Testis (tissue), 2 donors: ENCODE measurements around the gene EIF5A2.

Experiments
- POLR2A ChIP-seq: fragments of 450-650 bp; IDR thresholded peaks from one replicate; pipeline ENCODE4 v1.6.1; 2017; ENCODE audit warnings: antibody characterized with exemption, mild to moderate bottlenecking, moderate library complexity
- TF ChIP-seq, protein P1 (sequence below), 3 experiments: fragments of 450-650 bp in 2 of 3; fragments of 200-600 bp in 1 of 3; sonication (generic) in 1 of 3; IDR thresholded peaks; one replicate each; pipeline ENCODE4 v1.5.1; 2016 to 2019; ENCODE audit warnings: antibody characterized with exemption in 3 of 3, mild to moderate bottlenecking in 2 of 3, moderate library complexity in 1 of 3

DNA sequence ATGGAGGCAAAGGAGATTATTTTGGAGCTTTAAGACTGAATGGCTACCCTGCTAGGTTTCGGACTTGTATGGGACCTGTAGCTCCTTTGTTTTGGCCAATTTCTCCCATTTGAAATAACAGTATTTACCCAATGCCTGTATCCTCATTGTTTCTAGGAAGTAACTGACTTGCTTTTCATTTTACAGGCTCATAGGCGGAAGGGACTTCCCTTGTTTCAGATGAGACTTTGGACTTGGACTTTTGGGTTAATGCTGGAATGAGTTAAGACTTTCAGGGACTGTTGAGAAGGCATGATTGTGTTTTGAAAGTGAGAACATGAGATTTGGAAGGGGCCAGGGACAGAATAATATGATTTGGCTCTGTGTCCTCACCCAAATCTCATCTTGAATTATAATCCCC is 10.5 kb downstream of the EIF5A2 start:
- TF ChIP-seq, protein P1, sequence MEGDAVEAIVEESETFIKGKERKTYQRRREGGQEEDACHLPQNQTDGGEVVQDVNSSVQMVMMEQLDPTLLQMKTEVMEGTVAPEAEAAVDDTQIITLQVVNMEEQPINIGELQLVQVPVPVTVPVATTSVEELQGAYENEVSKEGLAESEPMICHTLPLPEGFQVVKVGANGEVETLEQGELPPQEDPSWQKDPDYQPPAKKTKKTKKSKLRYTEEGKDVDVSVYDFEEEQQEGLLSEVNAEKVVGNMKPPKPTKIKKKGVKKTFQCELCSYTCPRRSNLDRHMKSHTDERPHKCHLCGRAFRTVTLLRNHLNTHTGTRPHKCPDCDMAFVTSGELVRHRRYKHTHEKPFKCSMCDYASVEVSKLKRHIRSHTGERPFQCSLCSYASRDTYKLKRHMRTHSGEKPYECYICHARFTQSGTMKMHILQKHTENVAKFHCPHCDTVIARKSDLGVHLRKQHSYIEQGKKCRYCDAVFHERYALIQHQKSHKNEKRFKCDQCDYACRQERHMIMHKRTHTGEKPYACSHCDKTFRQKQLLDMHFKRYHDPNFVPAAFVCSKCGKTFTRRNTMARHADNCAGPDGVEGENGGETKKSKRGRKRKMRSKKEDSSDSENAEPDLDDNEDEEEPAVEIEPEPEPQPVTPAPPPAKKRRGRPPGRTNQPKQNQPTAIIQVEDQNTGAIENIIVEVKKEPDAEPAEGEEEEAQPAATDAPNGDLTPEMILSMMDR (IDR thresholded peaks at IDR 0.05), result no peak
- TF ChIP-seq POLR2A, result no peak
